ENCODE measurements around the gene KRT75.
"Not testable (repeated sequence)": the region's sequence is repeated elsewhere in the genome, so short reads cannot be mapped to it uniquely, and the experiment has no call there.

Gene KRT75

GRCh38 chr12:52415870-52416750 is 18.1 kb downstream of the KRT75 start:
- no peak for DNase-seq (ENCODE audit: low spot score)

DNA sequence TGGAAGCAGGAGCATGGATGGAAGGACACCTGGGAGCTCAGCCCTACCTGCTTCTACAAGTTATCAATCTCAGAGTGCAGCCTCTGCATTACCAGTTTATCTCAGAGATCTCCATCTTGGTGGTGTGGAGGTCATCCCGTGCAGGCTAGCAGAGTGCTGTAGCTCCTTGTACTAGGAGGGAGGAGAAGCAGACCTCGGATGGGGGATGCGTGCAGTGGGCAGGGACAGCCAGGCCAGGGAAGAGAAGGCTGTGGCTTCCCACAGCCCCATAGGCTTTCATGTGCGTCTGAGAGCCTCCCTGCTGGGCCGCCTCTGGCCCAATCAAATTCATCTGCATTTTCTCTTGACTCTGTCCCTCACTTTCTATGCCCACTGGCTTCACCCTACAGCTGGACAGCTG is 19.2 kb downstream of the KRT75 start:
- no peak for DNase-seq (ENCODE audit: low spot score)

- no peak for DNase-seq (ENCODE audit: low spot score)
Measured at GRCh38 chr12:52413782-52414345, 20.3 kb downstream of the KRT75 start.

GRCh38 chr12:52413202-52413601 is 21.0 kb downstream of the KRT75 start:
- no peak for DNase-seq (ENCODE audit: low spot score)

GRCh38 chr12:52411815-52412214 is 22.4 kb downstream of the KRT75 start:
- no peak for DNase-seq (ENCODE audit: low spot score)

DNA sequence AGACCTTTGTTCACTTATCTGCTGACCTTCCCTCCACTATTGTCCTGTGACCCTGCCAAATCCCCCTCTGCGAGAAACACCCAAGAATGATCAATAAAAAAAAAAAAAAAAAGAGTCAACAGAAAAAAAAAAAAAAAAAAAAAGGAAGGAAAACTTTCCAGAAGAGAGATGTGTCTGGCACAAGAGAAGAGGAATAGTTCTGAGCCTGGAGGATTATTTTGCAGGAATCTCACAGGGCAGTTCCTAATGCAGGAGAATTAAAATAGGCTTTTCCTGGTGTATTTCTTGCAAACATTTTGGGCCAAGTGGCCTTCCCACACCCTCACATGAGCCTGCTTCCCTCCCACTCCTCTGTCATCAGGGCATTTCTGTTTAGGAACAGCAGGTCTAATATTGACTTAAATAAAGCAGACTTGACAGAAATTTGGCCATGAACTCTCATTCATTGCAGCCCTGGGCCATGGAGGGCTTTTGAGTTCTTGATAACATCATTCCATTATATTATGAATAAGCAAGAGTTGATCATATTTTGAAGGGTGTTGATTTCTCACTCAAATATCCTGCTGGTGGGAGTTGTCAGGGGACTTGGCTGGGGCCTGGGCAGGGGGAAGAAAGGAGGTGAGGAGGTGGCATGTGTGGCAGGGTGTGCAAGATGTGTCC is 23.5 kb downstream of the KRT75 start:
- not testable (repeated sequence) for DNase-seq (ENCODE audit: low spot score)

- DNase-seq (ENCODE audit: low spot score), result no peak
Measured at GRCh38 chr12:52407918-52408317, 26.3 kb downstream of the KRT75 start.

DNA sequence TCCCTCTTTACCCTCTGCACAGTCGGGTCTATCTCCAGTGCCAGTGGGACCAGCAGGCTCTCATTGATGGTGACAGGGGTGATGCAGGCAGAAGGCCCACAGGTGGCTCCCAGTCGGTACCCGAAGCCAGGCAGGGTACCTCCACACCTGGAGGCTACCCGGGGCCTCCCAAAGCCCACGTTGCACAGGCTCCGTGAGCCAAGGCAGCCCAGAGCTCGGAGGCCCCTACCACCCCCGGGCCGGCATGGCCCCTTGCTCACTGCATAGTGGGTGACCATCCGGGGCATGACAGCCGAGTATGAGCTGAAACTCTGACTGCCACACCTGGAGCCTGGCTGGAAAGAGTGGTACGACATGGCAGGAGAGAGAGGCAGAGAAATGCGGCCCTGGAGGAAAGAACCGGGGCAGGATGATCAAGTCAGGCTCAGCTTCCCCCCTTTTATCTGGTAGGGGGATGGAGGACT is 28.2 kb downstream of the KRT75 start, which contains the start of gene KRT82:
TSS of gene KRT82 (minus strand) at position 414 of the 464 bp plus-strand sequence. CDS start at position 356, 58 bp downstream.
- no peak for DNase-seq (ENCODE audit: low spot score)

DNA sequence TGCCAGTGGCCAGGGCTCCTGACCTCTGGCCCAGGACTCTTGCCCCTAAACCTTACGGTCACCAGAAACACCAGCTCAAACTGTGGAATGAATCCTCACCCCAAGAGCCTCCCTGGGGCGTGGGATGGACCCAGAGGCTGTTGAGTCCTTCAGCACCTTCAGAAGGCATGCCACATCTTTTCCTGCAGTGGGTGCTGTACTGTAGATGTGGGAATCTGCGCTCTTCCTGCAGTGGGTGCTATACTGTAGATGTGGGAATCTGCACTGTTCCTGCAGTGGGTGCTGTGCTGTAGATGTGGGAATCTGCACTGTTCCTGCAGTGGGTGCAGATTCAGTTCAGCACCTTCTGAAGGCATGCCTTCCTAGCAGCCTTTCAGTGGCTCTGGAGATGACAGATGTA is 29.2 kb downstream of the KRT75 start:
- no peak for DNase-seq (ENCODE audit: low spot score)

GRCh38 chr12:52403561-52403960 is 30.6 kb downstream of the KRT75 start:
- DNase-seq (ENCODE audit: low spot score), result no peak

GRCh38 chr12:52402873-52403540 is 31.2 kb downstream of the KRT75 start:
- DNase-seq (ENCODE audit: low spot score), result no peak

- DNase-seq (ENCODE audit: low spot score), result no peak
Measured at GRCh38 chr12:52402377-52402776, 31.8 kb downstream of the KRT75 start.

DNA sequence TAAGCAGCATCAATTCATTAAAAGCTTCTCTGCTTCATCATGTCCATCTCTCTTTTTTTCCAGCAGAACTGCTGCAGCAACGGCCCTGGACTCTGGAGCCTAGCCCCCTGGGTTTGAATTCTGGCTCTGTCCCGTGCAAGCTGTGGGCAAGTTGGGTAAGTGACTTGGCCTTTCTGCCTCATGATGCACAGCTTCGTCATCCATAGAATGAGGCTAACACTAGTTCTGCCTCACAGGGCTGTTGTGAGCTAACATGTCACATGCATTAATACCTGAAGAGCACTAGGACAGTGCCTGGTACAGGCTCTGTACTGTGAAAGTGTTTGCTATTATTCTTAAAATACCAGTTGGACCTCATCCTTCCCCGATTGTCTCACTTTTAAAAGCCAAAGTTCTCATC is 32.2 kb downstream of the KRT75 start:
- DNase-seq (ENCODE audit: low spot score), result no peak

DNA sequence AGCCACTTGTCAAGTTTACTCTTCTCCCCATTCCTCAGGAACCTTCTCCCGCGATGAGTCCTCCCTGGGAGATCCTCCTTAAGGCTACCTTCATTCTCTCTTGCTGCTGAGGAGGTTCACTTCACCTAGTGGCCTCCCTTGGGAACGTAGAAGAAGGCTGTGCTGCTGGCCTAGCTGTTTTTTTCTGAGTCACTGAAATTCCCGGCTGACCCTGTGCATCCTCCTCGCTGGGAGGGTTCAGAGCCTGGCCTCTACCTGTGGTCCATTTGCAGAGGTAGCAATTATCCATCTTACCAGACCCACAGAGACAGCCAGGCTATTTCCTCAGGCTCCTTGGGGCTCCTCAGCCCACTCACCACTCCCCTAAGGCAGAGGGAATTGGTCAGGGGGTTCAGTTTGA is 32.6 kb downstream of the KRT75 start:
- no peak for DNase-seq (ENCODE audit: low spot score)

DNA sequence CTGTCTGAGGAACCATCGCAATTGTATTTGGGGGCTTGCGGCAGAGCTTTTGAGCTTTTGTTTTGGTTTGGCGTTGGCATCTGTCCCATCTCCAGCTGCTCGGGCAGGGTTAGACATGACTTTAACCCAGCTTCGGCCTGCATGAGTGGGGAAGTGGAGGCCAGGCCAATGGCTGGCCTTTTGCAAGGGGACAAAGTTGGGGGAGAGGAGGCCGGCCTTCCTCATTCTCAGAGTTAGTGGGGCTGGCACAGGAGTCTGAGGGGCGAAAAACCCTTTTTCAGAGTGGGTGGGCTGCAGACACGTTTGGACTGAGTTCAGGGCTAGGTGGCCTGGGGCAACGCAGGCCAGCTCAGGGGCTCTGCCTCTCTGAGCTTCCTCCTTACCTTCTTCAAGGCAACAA is 33.3 kb downstream of the KRT75 start:
- DNase-seq (ENCODE audit: low spot score), result no peak

DNA sequence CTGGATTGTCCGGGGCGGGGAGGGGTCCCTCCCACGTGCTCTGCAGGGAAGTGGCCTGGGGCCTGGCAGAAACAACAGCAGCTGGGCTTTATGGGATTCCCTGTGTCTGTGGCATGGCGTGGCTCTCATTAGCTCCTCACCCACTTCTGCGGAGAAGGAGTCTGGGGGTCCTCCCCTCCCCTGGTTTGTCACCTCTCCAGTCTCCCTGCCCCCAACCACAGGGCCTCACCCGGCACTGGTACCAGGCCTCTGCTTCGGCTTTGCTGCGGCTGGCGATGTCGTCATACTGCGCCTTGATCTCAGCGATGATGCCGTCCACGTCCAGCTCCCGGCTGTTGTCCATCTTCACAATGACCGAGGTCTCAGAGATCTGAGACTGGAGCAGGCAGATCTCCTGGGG is 34.4 kb downstream of the KRT75 start:
- DNase-seq (ENCODE audit: low spot score), result no peak

- DNase-seq (ENCODE audit: low spot score), result no peak
Measured at GRCh38 chr12:52398176-52398575, 36.0 kb downstream of the KRT75 start.

- DNase-seq (ENCODE audit: low spot score), result no peak
Measured at GRCh38 chr12:52396656-52397055, 37.5 kb downstream of the KRT75 start.

DNA sequence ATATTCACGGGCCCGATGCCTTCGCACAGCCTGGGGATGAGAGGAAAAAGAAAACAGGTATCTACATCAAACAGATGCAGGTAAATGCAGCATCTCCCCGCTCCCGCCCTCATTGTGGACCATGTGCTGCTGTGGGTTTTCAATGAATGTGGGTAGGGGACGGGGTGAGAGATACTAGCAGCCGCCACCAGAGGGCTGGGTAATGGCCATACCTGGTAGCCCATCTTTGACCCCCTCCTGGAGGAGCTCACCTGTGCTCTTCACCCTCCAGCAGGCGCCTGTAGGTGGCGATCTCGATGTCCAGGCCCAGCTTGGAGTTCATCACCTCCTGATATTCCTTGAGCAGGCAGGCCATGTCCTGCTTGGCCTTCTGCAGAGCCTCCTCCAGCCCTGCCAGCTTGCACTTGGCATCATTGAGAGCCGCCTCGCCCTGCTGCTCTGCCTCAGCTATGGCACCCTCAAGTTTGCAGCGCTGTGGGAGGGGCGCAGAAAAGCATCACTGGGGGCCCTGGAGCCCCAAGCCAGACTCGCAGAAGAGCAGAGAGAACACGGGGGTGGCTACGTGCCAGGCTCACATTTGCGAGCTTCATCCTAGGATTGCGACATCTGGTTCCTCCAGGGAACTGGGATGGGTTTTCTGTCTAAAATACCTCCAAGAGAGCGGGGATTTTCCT is 38.3 kb downstream of the KRT75 start:
- DNase-seq (ENCODE audit: low spot score), result no peak

DNA sequence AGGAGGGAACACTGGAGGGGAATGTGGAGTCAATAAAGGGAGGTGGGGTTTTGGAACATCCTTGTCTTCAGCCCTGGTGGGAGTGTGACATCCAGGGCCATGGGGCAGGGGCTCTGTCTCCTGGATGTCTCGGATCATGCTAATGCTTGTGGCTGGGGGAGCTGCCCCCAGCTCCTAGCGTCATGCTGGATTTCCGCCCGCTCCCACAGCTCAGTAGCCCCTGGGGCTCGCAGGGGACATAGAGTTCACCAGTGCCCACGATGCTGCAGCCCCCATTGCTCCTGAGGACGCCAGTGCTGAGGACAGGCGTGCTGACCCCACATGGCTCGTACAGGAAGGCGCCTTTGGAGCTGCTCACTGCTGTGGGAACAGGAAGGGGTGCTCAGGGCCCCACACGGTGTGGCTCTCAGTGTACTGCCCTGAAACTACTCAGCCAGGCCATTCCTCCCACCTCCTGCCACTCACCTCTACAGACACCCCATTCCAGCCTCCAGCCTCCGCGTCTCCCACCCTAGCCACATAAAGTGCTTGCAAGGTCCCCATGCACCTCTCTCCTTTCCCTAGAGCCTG is 39.2 kb downstream of the KRT75 start:
- no peak for DNase-seq (ENCODE audit: low spot score)

- no peak for DNase-seq (ENCODE audit: low spot score)
Measured at GRCh38 chr12:52392465-52393007, 41.6 kb downstream of the KRT75 start.

Data from globus pallidus (tissue), 1 donor.